Activated gamma-delta T cell treated with Interleukin-2 at 50 U/mL for 16 hours (primary cell): Measurements from ENCODE around the gene FAF1.

Experiments
- DNase-seq: peaks from one replicate; pipeline ENCODE4 v3.0.0-alpha.2; 2020

FAF1 gene

DNA sequence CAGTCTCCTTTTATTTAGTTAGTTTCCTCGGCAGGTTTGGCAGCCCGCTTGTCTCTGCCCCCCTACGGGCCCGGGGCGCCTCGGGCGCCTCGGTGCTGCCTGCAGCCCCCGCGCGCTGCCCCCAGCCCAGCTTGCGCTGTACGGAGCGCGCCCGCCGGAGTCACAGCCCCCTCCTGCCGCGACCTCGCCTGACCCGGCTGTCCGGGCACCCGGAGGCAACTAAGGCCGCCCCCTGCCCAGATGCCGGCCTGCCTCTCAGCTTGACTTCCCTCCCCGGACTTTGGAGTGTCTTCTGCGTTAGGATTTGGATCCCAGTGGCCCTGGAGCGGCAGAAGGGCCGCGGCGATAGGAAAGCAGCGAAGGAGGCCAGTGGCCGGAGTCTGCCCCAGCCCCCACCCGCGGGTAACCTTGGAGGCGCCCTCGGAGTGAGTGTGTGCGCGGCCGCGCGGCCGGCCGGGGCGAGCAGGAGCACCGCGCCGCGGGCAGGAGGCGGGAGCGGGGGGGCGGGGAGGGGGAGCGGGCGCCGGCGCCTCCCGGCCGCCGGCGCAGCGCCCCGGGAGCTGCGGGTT is 17.6 kb upstream of the FAF1 start:
- no peak for DNase-seq

GRCh38 chr1:50976890-50977574 is 17.0 kb upstream of the FAF1 start:
- no peak for DNase-seq

- DNase-seq, result no peak
Measured at GRCh38 chr1:50976111-50976889, 16.2 kb upstream of the FAF1 start.

GRCh38 chr1:50975436-50975835 is 15.4 kb upstream of the FAF1 start:
- no peak for DNase-seq

DNA sequence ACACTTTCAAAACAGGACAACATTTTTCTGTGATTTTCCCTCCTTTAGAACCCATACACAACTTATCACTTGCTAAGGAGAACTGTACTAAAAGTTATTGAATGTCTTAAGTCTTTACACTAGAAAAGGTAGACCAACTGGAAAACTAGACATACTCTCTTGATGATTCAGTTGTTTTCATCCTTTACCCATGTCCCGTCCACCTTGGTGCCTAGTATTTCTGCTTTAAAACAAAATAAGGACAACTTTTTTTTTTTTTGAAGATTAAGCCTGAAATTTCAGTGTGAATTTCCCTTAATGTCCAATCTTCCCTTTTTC is 14.5 kb upstream of the FAF1 start:
- no peak for DNase-seq

DNA sequence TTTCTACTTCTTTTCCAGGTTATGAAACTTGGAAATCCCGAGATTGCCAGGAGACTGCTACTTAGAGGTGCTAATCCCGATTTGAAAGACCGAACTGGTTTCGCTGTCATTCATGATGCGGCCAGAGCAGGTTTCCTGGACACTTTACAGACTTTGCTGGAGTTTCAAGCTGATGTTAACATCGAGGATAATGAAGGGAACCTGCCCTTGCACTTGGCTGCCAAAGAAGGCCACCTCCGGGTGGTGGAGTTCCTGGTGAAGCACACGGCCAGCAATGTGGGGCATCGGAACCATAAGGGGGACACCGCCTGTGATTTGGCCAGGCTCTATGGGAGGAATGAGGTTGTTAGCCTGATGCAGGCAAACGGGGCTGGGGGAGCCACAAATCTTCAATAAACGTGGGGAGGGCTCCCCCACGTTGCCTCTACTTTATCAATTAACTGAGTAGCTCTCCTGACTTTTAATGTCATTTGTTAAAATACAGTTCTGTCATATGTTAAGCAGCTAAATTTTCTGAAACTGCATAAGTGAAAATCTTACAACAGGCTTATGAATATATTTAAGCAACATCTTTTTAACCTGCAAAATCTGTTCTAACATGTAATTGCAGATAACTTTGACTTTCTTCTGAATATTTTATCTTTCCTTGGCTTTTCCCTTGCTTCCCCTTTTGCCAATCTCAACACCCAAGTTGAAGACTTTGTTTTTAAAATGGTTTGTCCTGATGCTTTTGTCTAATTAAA is 14.0 kb upstream of the FAF1 start:
- DNase-seq, result no peak

DNA sequence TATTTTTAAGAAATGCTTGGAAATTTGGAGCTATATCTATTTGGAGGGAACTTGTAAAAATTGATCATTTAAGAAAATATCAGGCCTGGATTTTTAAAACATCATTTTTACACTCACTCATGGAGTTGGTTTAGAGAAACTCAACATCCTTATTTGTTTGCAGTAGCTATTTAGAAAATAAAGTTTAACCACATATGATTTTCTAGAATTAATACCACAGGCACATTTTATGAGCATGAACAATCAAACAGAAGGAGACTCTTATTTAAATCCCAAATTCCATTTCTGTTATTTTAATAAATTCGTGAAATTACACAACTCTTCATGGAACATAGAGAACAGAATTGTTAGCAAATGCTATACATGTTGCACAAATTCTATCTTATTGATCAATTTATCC is 13.2 kb upstream of the FAF1 start:
- no peak for DNase-seq

- no peak for DNase-seq
Measured at GRCh38 chr1:50972766-50973165, 12.7 kb upstream of the FAF1 start.

DNA sequence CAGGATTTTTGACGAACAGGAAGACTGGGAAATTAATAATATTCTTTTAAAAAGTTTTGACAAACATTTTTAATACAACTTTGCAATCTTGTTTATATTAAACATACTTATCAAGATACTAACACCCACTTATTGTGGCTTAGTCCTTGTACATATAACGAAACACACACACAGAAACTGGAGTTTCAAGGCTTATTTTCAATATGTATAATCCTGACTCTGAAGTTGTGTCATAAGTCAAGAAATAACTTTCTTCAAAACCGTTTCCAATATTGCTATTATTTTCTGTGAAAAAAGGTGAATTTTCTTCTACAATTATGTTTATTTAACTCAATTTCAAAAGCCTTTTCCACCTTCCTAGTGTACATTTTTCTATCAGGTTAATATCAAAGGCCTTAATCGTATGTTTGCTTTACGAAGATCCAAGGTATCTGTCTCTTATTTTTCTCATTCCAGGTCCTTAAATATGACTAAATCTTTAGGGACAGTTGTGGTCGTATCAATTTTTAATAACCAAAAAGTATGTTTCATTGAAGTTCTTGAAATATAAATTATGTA is 11.8 kb upstream of the FAF1 start:
- DNase-seq, result no peak

GRCh38 chr1:50970931-50971582 is 11.0 kb upstream of the FAF1 start:
- no peak for DNase-seq

DNA sequence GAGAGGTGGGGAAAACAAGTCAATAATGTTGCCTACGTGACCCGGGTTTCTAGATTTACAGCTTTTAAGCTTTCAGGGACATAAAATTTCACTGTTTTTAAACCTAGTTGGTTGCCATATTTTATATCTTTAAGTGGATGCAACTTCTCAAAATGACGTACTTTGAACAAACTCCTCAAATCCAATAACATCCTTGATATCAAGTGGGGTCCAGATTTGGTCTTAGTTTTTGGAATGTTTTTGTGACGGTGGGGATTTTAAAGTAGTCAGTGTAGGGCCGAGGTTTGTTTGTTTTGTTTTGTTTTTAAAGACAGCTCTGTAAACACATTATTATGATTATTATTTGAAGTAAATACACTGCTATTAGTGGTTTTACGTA is 10.4 kb upstream of the FAF1 start:
- no peak for DNase-seq

GRCh38 chr1:50969611-50970508 is 9.8 kb upstream of the FAF1 start, which contains the start of gene CDKN2C:
Gene CDKN2C (plus strand): TSS chr1:50970245. CDS start chr1:50970369, 124 bp downstream.
- peak; percentile 43 for DNase-seq

GRCh38 chr1:50968821-50969610 is 8.9 kb upstream of the FAF1 start:
- DNase-seq, result peak; percentile 23

GRCh38 chr1:50968158-50968820 is 8.2 kb upstream of the FAF1 start:
- DNase-seq, result peak; percentile 73

GRCh38 chr1:50967416-50968157 is 7.5 kb upstream of the FAF1 start:
- DNase-seq, result no peak

DNA sequence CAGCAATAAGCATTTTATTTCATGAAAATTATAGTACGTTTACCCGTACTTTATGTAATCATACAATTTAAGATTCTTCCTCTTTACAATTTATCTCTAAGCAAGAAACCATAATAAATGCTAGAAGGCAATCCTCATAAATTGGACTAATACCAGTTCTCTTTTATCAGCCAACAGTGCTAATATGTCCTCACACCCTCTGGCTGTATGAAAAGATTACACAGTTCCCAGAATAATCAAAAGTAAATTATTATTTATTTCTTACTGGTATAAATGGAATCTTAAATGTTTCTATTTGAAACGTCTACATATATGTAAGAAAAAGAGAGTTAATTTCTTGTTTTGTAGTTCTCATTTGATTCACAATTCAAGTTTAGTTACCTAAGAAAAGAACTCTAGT is 6.9 kb upstream of the FAF1 start:
- no peak for DNase-seq

GRCh38 chr1:50964863-50965262 is 4.8 kb upstream of the FAF1 start:
- no peak for DNase-seq

- peak; percentile 14 for DNase-seq
Measured at GRCh38 chr1:50959303-50959912, 659 bp downstream of the FAF1 start.

- DNase-seq, result no peak
Measured at GRCh38 chr1:50955116-50955515, 5.0 kb downstream of the FAF1 start.
